ENCODE measurements around the gene CFAP119. TPM values are rescaled to one million over a fixed set of nuclear protein-coding genes. Genes with fewer than 3 reads are reported as not detected.

CFAP119 gene
- total and polyA plus RNA-seq, 2 experiments from 2014 or later: 7.1 to 16.4 TPM

GRCh38 chr16:30773826-30774225 is 12.0 kb upstream of the CFAP119 start:
- DNase-seq (ENCODE audit: low read depth in 1 of 2, low spot score in 1 of 2): no peak
- TF ChIP-seq CTCF (IDR thresholded peaks at IDR 0.05; ENCODE audit: low read depth, low read length): no peak
- Histone ChIP-seq H3K27ac (no peak overlapping the region), H3K9me3 (ENCODE audit: low read depth) (no peaks in the 10 kb centered on the region), H3K4me3 (no peak overlapping the region), H3K36me3 (peaks cover 35% of the 10 kb centered on the region), H3K27me3 (no peaks in the 10 kb centered on the region), H3K4me1 (ENCODE audit: low read depth) (peaks cover 24% of the 10 kb centered on the region)

GRCh38 chr16:30771726-30772125 is 9.9 kb upstream of the CFAP119 start:
- Histone ChIP-seq H3K9me3 (ENCODE audit: low read depth) (no peaks in the 10 kb centered on the region), H3K36me3 (peaks cover 53% of the 10 kb centered on the region), H3K4me3 (no peak overlapping the region), H3K27me3 (no peaks in the 10 kb centered on the region), H3K27ac (no peak overlapping the region), H3K4me1 (ENCODE audit: low read depth) (peaks cover 8% of the 10 kb centered on the region)
- no peak for DNase-seq (ENCODE audit: low read depth in 1 of 2, low spot score in 1 of 2)
- no peak for TF ChIP-seq CTCF (IDR thresholded peaks at IDR 0.05; ENCODE audit: low read depth, low read length)

GRCh38 chr16:30769379-30770089 is 7.7 kb upstream of the CFAP119 start:
- no peak overlapping the region for H3K4me3 ChIP-seq

GRCh38 chr16:30768583-30769181 is 6.8 kb upstream of the CFAP119 start:
- no peaks in the 10 kb centered on the region for H3K4me1 ChIP-seq (ENCODE audit: low read depth)
- no peak overlapping the region for H3K4me3 ChIP-seq
- no peak overlapping the region for H3K27ac ChIP-seq
- peaks cover 83% of the 10 kb centered on the region for H3K36me3 ChIP-seq
- DNase-seq (ENCODE audit: low read depth in 1 of 2, low spot score in 1 of 2): no peak
- no peak for TF ChIP-seq CTCF (IDR thresholded peaks at IDR 0.05; ENCODE audit: low read depth, low read length)
- no peaks in the 10 kb centered on the region for H3K9me3 ChIP-seq (ENCODE audit: low read depth)
- no peaks in the 10 kb centered on the region for H3K27me3 ChIP-seq

More at GRCh38 chr16:30769379-30770089, 7.7 kb upstream of the CFAP119 start:
- H3K4me1 ChIP-seq (ENCODE audit: low read depth): no peaks in the 10 kb centered on the region
- no peak overlapping the region for H3K27ac ChIP-seq
- TF ChIP-seq CTCF (IDR thresholded peaks at IDR 0.05; ENCODE audit: low read depth, low read length): no peak
- DNase-seq (ENCODE audit: low read depth in 1 of 2, low spot score in 1 of 2): no peak
- H3K9me3 ChIP-seq (ENCODE audit: low read depth): no peaks in the 10 kb centered on the region
- H3K27me3 ChIP-seq: no peaks in the 10 kb centered on the region
- H3K36me3 ChIP-seq: peaks cover 75% of the 10 kb centered on the region

GRCh38 chr16:30767767-30768465 is 6.1 kb upstream of the CFAP119 start:
- no peak overlapping the region for H3K27ac ChIP-seq
- H3K4me3 ChIP-seq: no peak overlapping the region
- H3K27me3 ChIP-seq: no peaks in the 10 kb centered on the region
- DNase-seq (ENCODE audit: low read depth in 1 of 2, low spot score in 1 of 2): no peak
- peaks cover 87% of the 10 kb centered on the region for H3K36me3 ChIP-seq
- peaks cover 2% of the 10 kb centered on the region for H3K4me1 ChIP-seq (ENCODE audit: low read depth)
- no peaks in the 10 kb centered on the region for H3K9me3 ChIP-seq (ENCODE audit: low read depth)
- TF ChIP-seq CTCF (IDR thresholded peaks at IDR 0.05; ENCODE audit: low read depth, low read length): no peak

Data from cardiac muscle cell (in vitro differentiated cells and primary cell).